ENCODE results near the gene APP.
A peak's percentile ranks its signal among the peaks of the same experiment; 100 is the strongest.
"Not testable (repeated sequence)": the region's sequence is repeated elsewhere in the genome, so short reads cannot be mapped to it uniquely, and the experiment has no call there.

The APP gene

GRCh38 chr21:26162081-26162480 lies 8.5 kb downstream of the APP start:
- DNase-seq, result no peak

DNA sequence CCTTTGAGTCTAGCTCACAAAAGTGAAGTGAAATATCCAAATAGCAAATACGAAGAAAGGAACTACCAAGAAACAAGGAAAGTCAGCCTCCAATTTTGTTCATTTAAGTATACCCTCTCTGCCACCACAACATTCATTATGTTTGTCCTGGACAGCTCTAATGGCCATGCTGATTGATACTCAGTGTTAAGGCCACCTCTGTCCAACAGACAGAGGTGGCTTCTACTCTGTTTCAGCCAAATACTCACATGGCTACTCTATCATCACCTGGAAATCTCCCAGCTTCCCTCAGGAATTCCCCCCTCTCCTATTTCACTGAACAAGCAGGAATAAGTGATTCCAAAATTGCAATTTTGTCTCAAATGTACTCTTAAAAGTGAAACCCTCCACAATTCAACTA lies 10.7 kb downstream of the APP start:
- peak; percentile 15 for DNase-seq

DNA sequence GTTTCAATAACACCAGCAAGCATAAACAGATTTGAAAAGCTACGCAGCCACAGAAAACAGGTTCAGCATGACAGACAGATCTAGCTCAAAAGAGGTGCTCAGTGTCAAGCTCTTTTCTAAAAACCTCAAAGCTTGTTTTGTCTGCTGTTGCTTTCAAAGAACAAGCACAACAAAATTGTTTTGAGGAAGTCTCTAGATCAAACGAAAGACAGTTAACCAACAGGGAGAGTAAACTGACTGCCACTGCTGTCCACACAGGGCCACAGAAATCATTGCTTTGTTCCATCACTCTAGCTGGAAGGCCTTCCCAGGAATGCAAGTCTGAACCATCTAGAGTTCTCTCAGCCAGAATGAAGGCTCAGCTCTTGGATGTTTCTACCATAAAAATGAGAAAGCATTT lies 12.8 kb downstream of the APP start:
- DNase-seq, result no peak

- peak; percentile 20 for DNase-seq
Observed at GRCh38 chr21:26154753-26155152, 15.8 kb downstream of the APP start.

GRCh38 chr21:26153758-26154157 lies 16.8 kb downstream of the APP start:
- DNase-seq, result peak; percentile 70

DNA sequence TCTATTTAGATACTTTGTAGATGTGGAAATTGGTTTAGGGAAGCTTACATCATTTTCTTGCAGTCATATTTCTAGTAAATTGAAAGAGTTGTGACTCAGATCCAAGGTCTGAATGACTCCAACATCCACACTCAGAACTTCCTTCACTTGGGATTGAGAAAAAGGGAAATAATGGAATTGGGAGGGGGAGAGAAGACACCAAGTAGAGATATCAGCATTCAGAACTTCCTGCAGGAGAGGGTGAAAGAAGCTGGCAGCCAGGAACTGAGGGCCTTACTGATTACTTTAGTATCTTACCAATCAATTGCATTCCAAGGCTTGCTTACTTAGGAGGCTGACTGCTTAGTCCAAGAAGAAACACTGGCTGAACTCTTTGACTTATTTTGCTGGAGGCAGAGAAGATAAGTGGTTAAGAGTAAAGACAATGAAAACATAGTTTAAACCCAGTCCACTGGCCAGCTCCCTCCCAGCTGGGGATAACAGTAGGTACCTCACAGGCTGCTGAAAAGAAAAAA lies 21.7 kb downstream of the APP start:
- DNase-seq, result peak; percentile 69

DNA sequence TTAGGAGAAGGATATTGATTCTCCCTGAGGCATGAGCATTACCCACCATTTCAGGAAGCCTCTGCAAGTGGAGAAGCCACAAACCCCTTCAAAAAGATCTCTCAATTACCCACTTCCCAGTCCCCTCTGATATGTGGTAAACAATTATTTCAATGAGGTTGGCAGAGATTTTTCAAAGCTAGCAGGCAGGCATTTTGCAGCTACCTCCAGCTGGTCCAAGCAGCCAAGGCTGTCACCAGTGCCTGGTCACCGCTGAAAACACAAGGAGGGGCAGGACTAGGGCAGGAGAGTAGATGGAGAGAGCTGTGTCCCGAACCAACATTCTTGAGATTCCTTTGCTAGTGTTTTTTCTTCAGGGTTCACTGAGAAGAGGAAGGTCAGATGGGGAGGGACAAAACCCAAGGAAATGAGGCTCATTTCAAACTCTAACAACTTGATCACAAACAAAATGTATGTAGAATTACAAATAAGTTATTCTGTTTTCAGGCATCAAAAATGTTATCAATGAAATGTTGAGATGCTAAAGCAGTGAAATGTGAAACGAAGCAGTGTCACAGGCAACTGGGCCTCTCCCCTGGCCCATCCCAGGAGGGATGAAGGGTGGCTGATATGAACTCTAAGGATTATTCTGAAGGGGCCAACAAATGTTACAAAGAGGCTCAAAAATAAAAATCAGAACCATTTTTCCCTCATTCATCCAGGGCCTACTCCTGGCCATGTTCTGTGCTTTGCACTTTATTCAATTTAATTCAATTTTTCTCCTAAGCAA lies 22.3 kb downstream of the APP start:
- DNase-seq, result peak; percentile 39

DNA sequence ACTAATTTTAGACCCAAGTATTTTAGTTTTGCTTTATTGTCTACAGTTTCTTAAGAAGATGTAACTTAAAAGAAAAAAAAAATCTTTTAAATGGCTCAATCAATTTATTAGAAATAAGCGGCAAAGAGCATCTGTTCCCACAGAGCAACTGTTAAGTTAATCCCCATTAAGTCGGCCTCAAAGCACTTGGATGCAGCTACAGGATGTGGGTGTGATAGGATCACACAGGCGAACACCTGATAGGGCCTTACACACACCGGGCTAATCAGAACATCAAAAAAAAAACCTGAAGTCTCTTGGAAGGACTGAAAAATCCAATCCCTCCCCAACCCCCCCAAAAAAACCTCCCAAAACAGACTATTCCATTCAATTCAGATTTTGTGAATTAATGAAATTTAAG lies 23.0 kb downstream of the APP start:
- DNase-seq, result no peak

DNA sequence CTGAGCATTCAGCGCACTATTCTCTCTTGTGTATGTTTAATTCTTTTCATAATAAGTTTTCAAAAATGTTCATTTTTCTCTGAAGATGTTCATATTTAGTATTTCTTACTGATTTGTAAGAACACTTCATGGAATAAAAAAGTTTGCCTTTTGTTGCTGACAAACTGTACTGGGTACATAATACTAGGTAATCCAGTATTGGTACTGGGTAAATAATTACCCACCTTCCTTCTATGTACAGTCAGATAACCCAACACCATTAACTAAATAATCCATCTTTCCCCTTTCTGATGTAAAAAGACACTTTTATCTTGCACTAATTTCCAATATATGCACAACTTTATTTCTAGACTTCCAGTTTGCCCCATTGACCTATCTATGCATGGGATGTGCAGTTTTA lies 23.9 kb downstream of the APP start:
- DNase-seq, result no peak

DNA sequence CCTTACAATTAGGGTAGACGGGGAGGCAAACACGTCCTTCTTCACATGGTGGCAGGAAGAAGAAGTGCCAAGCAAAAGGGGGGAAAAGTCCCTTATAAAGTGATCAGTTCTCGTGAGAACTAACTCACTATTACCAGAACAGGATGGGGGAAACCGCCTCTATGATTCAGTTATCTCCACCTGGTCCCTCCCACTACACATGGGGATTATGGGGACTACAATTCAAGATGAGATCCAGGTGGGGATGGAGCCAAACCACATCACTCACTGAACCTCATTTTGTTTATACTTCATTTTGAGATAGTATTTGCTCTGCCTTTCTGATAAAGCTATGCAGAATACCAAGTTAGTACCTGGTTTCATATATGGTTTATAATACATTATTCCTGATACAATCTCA lies 26.5 kb downstream of the APP start:
- DNase-seq, result no peak

GRCh38 chr21:26142363-26142762 lies 28.2 kb downstream of the APP start:
- DNase-seq, result no peak

DNA sequence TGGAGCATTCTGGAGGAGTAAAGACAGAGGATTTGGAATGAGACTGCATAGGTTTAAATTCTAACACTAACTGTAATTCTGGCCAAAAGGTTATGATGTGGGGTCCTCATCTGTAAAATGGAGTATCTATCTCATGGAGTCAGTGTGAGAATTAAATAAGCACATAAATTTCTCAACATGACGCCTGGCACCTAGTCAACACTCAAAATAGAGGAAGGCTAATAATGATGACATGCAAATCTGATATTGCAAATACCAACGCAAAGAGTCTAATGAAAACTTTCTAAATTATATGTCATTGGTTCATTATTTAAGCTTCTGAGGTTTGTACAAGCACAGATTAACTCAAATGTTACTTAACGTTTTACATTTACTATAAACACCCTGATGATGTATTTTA lies 29.6 kb downstream of the APP start:
- no peak for DNase-seq

DNA sequence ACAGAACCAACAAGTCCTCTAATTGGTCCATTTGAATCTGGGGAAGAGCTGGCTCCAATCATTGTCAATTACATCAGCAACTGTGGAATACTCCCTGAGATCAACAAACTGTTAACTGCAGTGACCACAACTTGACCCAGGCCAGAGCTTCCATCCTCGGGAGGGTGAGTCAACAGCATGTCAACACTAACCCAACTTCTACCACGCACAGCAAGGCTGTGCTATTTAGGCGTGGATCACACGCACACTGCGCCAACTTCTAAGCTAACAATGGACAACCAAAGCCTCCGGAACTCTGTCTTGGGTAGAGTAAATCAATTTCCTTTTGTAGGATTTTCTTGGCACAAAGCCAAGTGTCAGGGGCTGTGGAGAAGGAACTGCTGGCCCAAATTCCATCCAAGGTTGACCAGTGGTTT lies 30.4 kb downstream of the APP start:
- peak; percentile 48 for DNase-seq

DNA sequence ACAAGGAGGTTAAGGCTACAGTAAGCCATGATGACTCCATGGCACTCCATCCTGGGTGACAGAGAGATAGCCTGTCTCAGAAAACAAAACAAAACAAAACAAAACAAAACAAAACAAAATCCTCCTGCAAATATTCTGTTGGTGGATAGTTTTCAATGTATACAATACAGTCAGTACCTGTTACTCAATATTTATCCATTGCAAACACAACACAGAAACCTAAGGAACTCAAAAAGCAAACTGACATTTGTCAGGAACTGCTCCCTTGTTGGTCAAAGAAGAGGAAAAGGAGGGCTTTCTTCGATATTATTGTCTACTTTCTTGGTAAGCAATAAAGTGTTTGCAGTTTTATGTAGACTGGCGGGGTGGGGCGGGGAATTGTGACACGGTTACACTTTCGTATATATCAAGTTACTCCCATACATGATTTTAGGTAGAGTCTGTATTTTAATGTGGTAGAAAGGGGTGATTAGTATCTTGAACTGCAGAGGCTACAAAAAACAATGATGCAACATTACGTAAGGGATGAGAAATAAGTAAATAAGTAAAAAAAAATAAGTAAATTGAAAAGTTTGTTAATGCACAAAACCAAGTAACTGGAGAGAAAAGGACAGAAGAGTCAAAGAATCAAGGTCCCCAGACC lies 31.8 kb downstream of the APP start:
- no peak for DNase-seq

DNA sequence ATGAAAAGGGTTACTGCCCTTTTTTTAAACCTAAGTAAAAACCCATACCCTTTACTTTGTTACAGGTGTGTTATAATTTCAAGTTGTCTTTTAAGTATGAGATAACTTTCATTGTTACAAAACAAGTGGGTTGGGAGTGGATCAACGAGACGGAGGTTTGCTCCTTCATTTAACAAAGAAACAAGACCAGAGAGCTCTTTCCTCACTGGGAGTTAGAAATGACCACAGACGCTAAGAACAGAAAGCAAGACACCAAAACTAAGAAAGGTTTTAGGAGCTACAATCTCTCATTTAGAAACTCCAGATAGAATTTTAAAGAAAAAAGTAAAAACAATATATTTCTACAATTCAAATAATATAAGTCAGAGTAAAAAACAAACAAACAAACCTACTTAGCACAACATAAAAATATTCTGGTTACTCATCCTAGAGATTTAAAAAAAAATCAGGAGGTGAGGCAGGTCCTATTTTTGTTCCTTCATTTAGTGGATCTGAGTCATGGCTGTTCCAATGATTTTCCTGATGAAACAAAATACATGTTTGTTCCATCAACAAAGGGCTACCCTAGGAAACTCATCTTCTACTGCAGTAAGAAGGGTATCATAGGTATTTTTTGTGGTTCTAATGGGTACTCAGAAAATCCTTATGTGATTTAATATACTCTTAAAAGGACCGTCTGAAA lies 33.0 kb downstream of the APP start:
- DNase-seq, result no peak

GRCh38 chr21:26136671-26137070 lies 33.9 kb downstream of the APP start:
- no peak for DNase-seq

DNA sequence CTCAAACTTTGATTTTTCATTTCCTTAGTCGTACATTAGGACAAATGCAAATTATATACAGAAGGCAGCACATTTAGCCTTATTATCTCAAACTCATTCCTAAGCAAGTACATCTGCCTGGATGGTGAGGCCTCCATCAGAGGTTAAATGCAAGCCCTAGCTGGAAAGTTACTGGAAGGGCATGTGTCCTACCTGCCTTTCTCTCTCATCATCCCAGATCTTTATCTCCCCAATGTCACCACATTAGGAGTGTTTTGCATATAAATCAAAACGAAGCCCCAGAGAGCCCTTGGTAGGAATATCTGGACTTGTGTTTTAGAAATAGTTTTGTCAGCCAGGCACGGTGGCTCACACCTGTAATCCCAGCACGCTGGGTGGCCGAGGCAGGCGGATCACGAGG lies 35.0 kb downstream of the APP start:
- no peak for DNase-seq

GRCh38 chr21:26131554-26131953 lies 39.0 kb downstream of the APP start:
- DNase-seq, result no peak

- DNase-seq, result not testable (repeated sequence)
Observed at GRCh38 chr21:26131053-26131452, 39.5 kb downstream of the APP start.

DNA sequence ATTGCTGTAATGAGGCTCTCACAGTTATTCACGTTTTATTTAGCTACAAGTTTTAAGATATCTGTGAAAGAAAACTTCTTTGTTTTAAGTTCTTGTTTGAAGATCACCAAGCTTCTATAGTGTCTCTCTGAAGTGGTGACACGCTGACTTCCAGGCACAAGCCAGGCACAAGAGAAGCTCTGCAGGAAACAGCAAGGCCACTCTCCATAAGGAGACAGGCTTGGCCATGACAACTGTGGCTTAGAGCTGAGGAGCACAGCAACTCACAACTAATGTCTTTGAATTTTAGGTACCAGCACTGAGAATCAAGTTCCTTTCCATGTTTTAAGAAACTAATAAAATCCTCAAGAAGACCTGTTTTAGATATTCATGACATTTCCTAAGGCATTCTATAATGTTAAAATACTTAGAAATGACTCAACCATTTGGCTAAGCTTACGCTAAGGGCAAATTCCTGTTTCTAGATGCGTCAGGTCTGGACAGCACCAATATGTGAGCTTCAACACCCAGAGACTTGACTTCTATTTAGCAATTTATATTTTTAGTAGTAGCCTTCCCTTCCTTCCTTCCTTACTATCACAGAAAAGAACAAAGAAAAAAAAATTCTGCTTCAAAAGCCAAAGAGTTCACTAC lies 40.2 kb downstream of the APP start:
- DNase-seq, result no peak

- peak; percentile 46 for DNase-seq
Observed at GRCh38 chr21:26127918-26128317, 42.7 kb downstream of the APP start.

DNA sequence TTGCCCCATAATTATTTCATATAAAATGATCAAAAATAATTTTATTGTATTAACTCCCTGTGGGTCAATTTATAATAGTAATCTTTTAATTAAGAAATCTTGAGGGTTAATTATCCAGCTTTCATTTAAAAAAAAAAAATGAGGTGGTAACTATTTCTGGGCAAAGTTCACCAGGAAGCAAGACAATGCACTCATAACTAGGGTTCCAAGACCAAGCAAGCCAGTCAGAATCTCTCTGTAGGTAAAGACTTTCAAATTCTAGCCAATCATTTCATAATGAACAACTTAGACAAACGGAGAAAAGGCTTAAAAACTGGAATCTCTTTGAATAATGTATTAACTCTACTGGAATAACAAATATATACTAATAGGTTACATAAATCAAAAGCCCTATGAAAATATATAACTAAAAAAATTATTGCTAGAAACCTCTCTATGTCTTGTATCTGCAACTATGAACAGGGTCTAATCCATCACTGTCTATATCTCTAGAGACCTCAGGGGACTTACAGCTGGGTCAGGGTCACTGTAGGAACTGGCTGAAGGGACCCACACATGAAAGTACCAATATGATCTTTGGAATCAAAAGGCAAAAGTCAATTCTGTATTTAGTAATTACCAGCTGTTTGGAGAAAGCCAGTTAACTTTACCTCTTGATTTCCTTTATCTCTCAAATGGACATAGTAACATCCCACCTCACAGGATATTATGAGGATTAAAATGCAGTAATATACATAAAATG lies 43.3 kb downstream of the APP start:
- DNase-seq, result no peak

Data from fibroblast of skin of abdomen (primary cell).